Endothelial cell of umbilical vein (primary cell): Measurements from ENCODE around the gene NDUFA13. TPM values are rescaled to one million over a fixed set of nuclear protein-coding genes. Genes with fewer than 3 reads are reported as not detected.

Experiments used
- BruUV-seq: library from RNA; stranded (reverse); fragments of 400-500 nt; replicated peaks from 2 replicates; lab custom pipeline; 2021; lab: Mats Ljungman, UMichigan
- CTCF ChIA-PET: fragments of 300-600, 350-600 bp; sonication (Branson Sonifier 250); formaldehyde crosslinking; loops from one replicate; lab custom pipeline; 2021; ENCODE audit warnings: antibody characterized with exemption, inconsistent platforms; lab: Charles Lee
- POLR2A ChIA-PET: fragments of 300-600, 350-600 bp; sonication (Branson Sonifier 250); formaldehyde crosslinking; loops from one replicate; lab custom pipeline; 2021; ENCODE audit warnings: antibody characterized with exemption, inconsistent platforms; lab: Charles Lee
- DNase-seq: peaks from one replicate; pipeline ENCODE4 v3.0.0-alpha.2; 2011; ENCODE audit warnings: low read depth, low spot score
- FAIRE-seq: peaks from 2 replicates; lab custom pipeline; 2011; peaks lifted over from hg19 to GRCh38; lab: Jason Lieb, UNC
- H2AFZ ChIP-seq: 2 replicates; pipeline ENCODE4 v1.6.0; 2012; ENCODE audit warnings: low read depth, low read length, control low read depth, inconsistent platforms
- H3K27ac ChIP-seq: 2 replicates; pipeline ENCODE4 v1.5.1; 2011; ENCODE audit warnings: low read depth, mild to moderate bottlenecking, control low read depth, low read length, moderate library complexity; ENCODE audit not compliant: insufficient read depth
- H3K27me3 ChIP-seq, 2 experiments: 2 replicates each; pipeline versions ENCODE4 v1.6.0 to v1.6.1; 2011; ENCODE audit warnings: low read length in 2 of 2, mixed read lengths in 1 of 2; ENCODE audit not compliant: control insufficient read depth in 2 of 2, insufficient read depth in 2 of 2
- H3K36me3 ChIP-seq, 2 experiments: 2 replicates in 1 of 2; 3 replicates in 1 of 2; pipeline ENCODE4 v1.5.1; 2011; ENCODE audit warnings: low read length in 2 of 2, mild to moderate bottlenecking in 1 of 2, moderate library complexity in 1 of 2; ENCODE audit not compliant: control insufficient read depth in 2 of 2, insufficient read depth in 2 of 2; ENCODE audit errors: extremely low read depth in 1 of 2
- H3K4me1 ChIP-seq: 3 replicates; pipeline ENCODE4 v1.5.1; 2011; ENCODE audit warnings: mild to moderate bottlenecking, low read length; ENCODE audit not compliant: control insufficient read depth, insufficient read depth; ENCODE audit errors: extremely low read depth
- H3K4me2 ChIP-seq: 2 replicates; pipeline ENCODE4 v1.6.1; 2011; ENCODE audit warnings: low read length, control low read depth, mixed read lengths; ENCODE audit not compliant: insufficient read depth
- H3K4me3 ChIP-seq, 3 experiments: fragments of 200-600 bp in 1 of 3; sonication (generic), shearing (Covaris generic) in 1 of 3; replicated peaks in 1 of 3; 2 replicates each; pipeline ENCODE4 v1.5.1; 2011 to 2016; ENCODE audit warnings: control low read depth in 3 of 3, low read length in 3 of 3, mild to moderate bottlenecking in 2 of 3, inconsistent platforms in 1 of 3, low read depth in 1 of 3, moderate library complexity in 1 of 3; ENCODE audit not compliant: insufficient read depth in 1 of 3
- H3K79me2 ChIP-seq: 2 replicates; pipeline ENCODE4 v1.6.0; 2012; ENCODE audit warnings: low read length, inconsistent platforms; ENCODE audit not compliant: control insufficient read depth, insufficient read depth
- H3K9ac ChIP-seq: replicated peaks from 2 replicates; pipeline ENCODE3; 2011; ENCODE audit warnings: low read length, control low read depth; ENCODE audit not compliant: insufficient read depth; ENCODE audit errors: extremely low read depth
- H3K9me1 ChIP-seq: replicated peaks from 3 replicates; pipeline ENCODE4 v1.6.0; 2011; ENCODE audit warnings: mild to moderate bottlenecking, low read length; ENCODE audit not compliant: control insufficient read depth, insufficient read depth; ENCODE audit errors: extremely low read depth
- H3K9me3 ChIP-seq: replicated peaks from 2 replicates; pipeline ENCODE4 v1.5.1; 2012; ENCODE audit warnings: low read length, inconsistent platforms; ENCODE audit not compliant: control insufficient read depth, insufficient read depth
- H4K20me1 ChIP-seq: replicated peaks from 2 replicates; pipeline ENCODE3; 2011; ENCODE audit warnings: mild to moderate bottlenecking, low read length; ENCODE audit not compliant: control insufficient read depth, insufficient read depth; ENCODE audit errors: extremely low read depth
- CTCF ChIP-seq, 2 donors: IDR thresholded peaks; 1 replicate in 1 of 2; 2 replicates in 1 of 2; pipeline ENCODE4 v1.5.1; 2011; ENCODE audit warnings: low read length in 2 of 2, mild to moderate bottlenecking in 2 of 2, moderate library complexity in 2 of 2, control low read depth in 1 of 2, inconsistent platforms in 1 of 2, low read depth in 1 of 2; ENCODE audit not compliant: insufficient read depth in 1 of 2; ENCODE audit errors: extremely low read depth in 1 of 2
- EZH2 ChIP-seq: IDR thresholded peaks from 2 replicates; pipeline ENCODE4 v1.6.1; 2012; ENCODE audit warnings: borderline replicate concordance, low read depth, mild to moderate bottlenecking, moderate library complexity, low read length, inconsistent platforms; ENCODE audit not compliant: severe bottlenecking
- FOS ChIP-seq: IDR thresholded peaks from 2 replicates; pipeline ENCODE4 v1.6.1; 2011; ENCODE audit warnings: mild to moderate bottlenecking, low read length, moderate library complexity, borderline replicate concordance; ENCODE audit not compliant: insufficient read depth
- GATA2 ChIP-seq: IDR thresholded peaks from 2 replicates; pipeline ENCODE4 v1.7.0; 2011; ENCODE audit warnings: low read depth, mild to moderate bottlenecking, moderate library complexity, mixed read lengths, low read length; ENCODE audit not compliant: insufficient read length, insufficient read depth
- JUN ChIP-seq: IDR thresholded peaks from 2 replicates; pipeline ENCODE4 v1.6.1; 2011; ENCODE audit warnings: borderline replicate concordance, low read depth; ENCODE audit not compliant: insufficient read length, insufficient read depth
- MAX ChIP-seq: IDR thresholded peaks from 2 replicates; pipeline ENCODE4 v1.6.1; 2011; ENCODE audit not compliant: insufficient read depth, insufficient read length
- MYC ChIP-seq: IDR thresholded peaks from one replicate; pipeline ENCODE4 v1.6.1; 2011; ENCODE audit warnings: mild to moderate bottlenecking, low read depth, low read length
- POLR2A ChIP-seq: IDR thresholded peaks from 2 replicates; pipeline ENCODE4 v1.6.1; 2012; ENCODE audit warnings: low read depth, mild to moderate bottlenecking, control low read depth, low read length
- POLR2AphosphoS5 ChIP-seq: IDR thresholded peaks from 2 replicates; pipeline ENCODE4 v1.6.1; 2012; ENCODE audit warnings: low read depth, mild to moderate bottlenecking, control low read depth, low read length, moderate library complexity; ENCODE audit not compliant: insufficient read depth
- dilution Hi-C: fragments of 300-500 bp; cut with MboI; formaldehyde crosslinking; loops from one replicate; pipeline ENCODE4 v1.15.0; 2019; ENCODE audit warnings: low sequenced_read_pairs; ENCODE audit not compliant: extremely low pct_ligation_motif_present
- intact Hi-C: fragments of 100-400 bp; cut with micrococcal nuclease; formaldehyde crosslinking; loops from one replicate; pipeline ENCODE4 v1.10.0; 2022
- polyA plus RNA-seq, 4 experiments: library from polyadenylated mRNA; depleted of rRNA in 3 of 4; stranded (reverse) in 3 of 4; unstranded in 1 of 4; fragments of >200 nt; gene quantifications; 2 replicates each; pipeline versions ENCODE4 v1.2.1 to v1.2.3, GENCODE V29; 2011 to 2012; ENCODE audit warnings: missing spikeins in 1 of 4
- total RNA-seq: library from RNA; stranded (reverse); gene quantifications from 2 replicates; pipeline ENCODE4 v1.2.3, GENCODE V29; 2021

Gene NDUFA13
- total and polyA plus RNA-seq, 2 donors (not counting 3 experiments of a cell fraction or from before 2014, with no cell fraction given), result 246 to 799 TPM

- H3K4me1 ChIP-seq, result peaks cover 12% of the 10 kb centered on the region
- ChIA-PET POLR2A (no interaction called here), CTCF (no interaction called here)
- no TSS peak for BruUV-seq
- no peaks in the 10 kb centered on the region for H4K20me1 ChIP-seq
- intact Hi-C loops, result no loop called here
- dilution Hi-C loops, result no loop called here
- H2AFZ ChIP-seq, result no peak overlapping the region
- peaks cover 38% of the 10 kb centered on the region for H3K79me2 ChIP-seq
- H3K27ac ChIP-seq, result no peak overlapping the region
- H3K9ac ChIP-seq, result no peak overlapping the region
- H3K4me2 ChIP-seq, result no peak overlapping the region
- no peak overlapping the region for H3K4me3 ChIP-seq
- H3K9me3 ChIP-seq, result no peaks in the 10 kb centered on the region
- H3K36me3 ChIP-seq, result peaks cover 2 to 47% of the 10 kb centered on the region in 2 experiments
- H3K27me3 ChIP-seq, result no peaks in the 10 kb centered on the region
- FAIRE-seq (no peak), DNase-seq (no peak)
- no peak for TF ChIP-seq JUN
- TF ChIP-seq POLR2AphosphoS5, result no peak
- no peak for TF ChIP-seq GATA2
- TF ChIP-seq MAX, result no peak
- no peak for TF ChIP-seq EZH2
- TF ChIP-seq CTCF (IDR thresholded peaks at IDR 0.05; ENCODE audit: extremely low read depth in 1 of 2, insufficient read depth in 1 of 2, low read depth in 1 of 2, low read length in 2 of 2), result no peak
- no peak for TF ChIP-seq POLR2A
- TF ChIP-seq FOS, result no peak
- no peak for TF ChIP-seq MYC
- H3K9me1 ChIP-seq, result no peaks in the 10 kb centered on the region
These were observed 22.0 kb upstream of the NDUFA13 start for GRCh38 chr19:19493841-19494546.
